HTERT RPE-1 (cell line): Measurements from ENCODE around the gene WDR74.

Experiments
- in situ Hi-C: fragments of 300-500 bp; cut with MboI; formaldehyde crosslinking; loops from 4 replicates; pipeline ENCODE4 v1.14.3; 2020; ENCODE audit warnings: low sequenced_read_pairs

Gene WDR74

GRCh38 chr11:62799486-62799885 is 39.9 kb downstream of the WDR74 start:
- in situ Hi-C loops, result no loop called here

- in situ Hi-C loops, result no loop called here
Measured at GRCh38 chr11:62796281-62796680, 43.1 kb downstream of the WDR74 start.

- in situ Hi-C loops, result no loop called here
Measured at GRCh38 chr11:62794201-62794775, 45.1 kb downstream of the WDR74 start.

- in situ Hi-C loops, result no loop called here
Measured at GRCh38 chr11:62792202-62792575, 47.2 kb downstream of the WDR74 start.

GRCh38 chr11:62791501-62792201 is 47.7 kb downstream of the WDR74 start, which contains the start of gene TMEM223:
Gene TMEM223, minus strand, starts transcription at chr11:62792006. Its CDS starts 12 bp downstream, at chr11:62791994.
- in situ Hi-C loops, result no loop called here

GRCh38 chr11:62789576-62789975 is 49.8 kb downstream of the WDR74 start:
- in situ Hi-C loops, result no loop called here

GRCh38 chr11:62788991-62789390 is 50.4 kb downstream of the WDR74 start:
- in situ Hi-C loops, result no loop called here

GRCh38 chr11:62787005-62787759 is 52.2 kb downstream of the WDR74 start, which contains the start of gene TMEM179B:
Gene TMEM179B, plus strand, starts transcription at chr11:62787402. Its CDS starts 30 bp downstream, at chr11:62787432.
- in situ Hi-C loops, result no loop called here

- in situ Hi-C loops, result no loop called here
Measured at GRCh38 chr11:62786318-62787004, 52.9 kb downstream of the WDR74 start.
